Effector memory CD8-positive, alpha-beta T cell (primary cell): ENCODE results near the gene AMOTL2.

Experiments
- ATAC-seq: fragments of 150-1000 bp; cut with Tn5 transposase; replicated peaks from 2 replicates; pipeline ENCODE4 v1.10.0; 2021; ENCODE audit warnings: mild to moderate bottlenecking, moderate library complexity
- DNase-seq, 3 experiments: peaks; one replicate each; pipeline ENCODE4 v3.0.0; 2021
- H3K27ac Mint-ChIP-seq, 2 donors: one replicate each; pipeline ENCODE4 v1.8.0; 2022; ENCODE audit warnings: mild to moderate bottlenecking in 2 of 2, mixed read lengths in 2 of 2, moderate library complexity in 2 of 2
- H3K27me3 Mint-ChIP-seq, 2 donors: one replicate each; pipeline ENCODE4 v1.8.0; 2022; ENCODE audit warnings: mixed read lengths in 2 of 2
- H3K36me3 Mint-ChIP-seq: one replicate; pipeline ENCODE4 v1.8.0; 2022; ENCODE audit warnings: mild to moderate bottlenecking, moderate library complexity, mixed read lengths; ENCODE audit not compliant: insufficient read depth
- H3K4me1 Mint-ChIP-seq, 2 donors: one replicate each; pipeline ENCODE4 v1.8.0; 2022; ENCODE audit warnings: low read depth in 2 of 2, mixed read lengths in 2 of 2
- H3K4me3 Mint-ChIP-seq, 2 donors: one replicate each; pipeline ENCODE4 v1.8.0; 2022; ENCODE audit warnings: mild to moderate bottlenecking in 2 of 2, mixed read lengths in 2 of 2, moderate library complexity in 2 of 2
- H3K9me3 Mint-ChIP-seq, 2 donors: one replicate each; pipeline ENCODE4 v1.8.0; 2022; ENCODE audit warnings: mixed read lengths in 2 of 2
- total RNA-seq, 9 experiments: gene quantifications; one replicate each; lab custom pipeline; 2026; lab: John Stamatoyannopoulos, UW

The AMOTL2 gene
- total RNA-seq = 0 to 2.1 (median 0.06) reads per million in 9 experiments

DNA sequence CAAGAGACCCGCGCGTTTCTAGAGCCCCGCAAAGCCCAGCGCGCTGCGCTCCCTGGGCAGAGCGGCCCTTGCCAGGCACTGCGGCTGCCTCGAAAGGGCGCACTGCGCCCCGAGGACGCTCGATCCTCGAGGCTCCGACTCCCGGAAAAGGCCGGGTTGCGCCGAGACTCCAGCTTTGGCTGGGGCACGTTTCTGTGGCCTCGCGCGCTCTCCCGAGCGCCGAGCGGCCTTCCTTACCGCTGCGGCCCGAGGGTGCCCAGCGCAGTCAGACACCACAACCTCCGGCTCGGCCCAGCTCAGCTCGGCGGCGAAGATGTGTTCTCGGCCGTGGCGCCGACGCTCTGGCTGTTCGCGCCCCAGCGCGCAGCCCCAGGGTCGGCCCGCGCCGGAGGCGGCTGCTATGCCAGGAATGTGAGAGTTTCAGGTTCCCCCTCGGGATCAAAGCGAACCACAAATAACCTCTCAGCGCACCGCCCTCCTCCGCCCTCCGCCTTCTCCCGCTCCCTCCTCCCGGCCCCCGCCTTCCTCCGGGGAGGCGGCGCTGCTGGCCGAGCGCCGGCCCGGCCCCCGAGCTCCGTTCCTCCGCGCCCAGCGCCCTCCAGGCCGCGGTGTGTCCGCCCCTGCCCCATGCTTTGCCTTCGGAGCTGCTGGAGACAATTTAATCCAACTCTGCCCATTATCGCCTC lies at the start of gene AMOTL2:
Gene AMOTL2, minus strand, starts transcription at position 343 of the 686 bp plus-strand sequence. CDS start 3,014 bp downstream, outside the sequence.
- H3K36me3 Mint-ChIP-seq = no peaks in the 10 kb centered on the region

DNA sequence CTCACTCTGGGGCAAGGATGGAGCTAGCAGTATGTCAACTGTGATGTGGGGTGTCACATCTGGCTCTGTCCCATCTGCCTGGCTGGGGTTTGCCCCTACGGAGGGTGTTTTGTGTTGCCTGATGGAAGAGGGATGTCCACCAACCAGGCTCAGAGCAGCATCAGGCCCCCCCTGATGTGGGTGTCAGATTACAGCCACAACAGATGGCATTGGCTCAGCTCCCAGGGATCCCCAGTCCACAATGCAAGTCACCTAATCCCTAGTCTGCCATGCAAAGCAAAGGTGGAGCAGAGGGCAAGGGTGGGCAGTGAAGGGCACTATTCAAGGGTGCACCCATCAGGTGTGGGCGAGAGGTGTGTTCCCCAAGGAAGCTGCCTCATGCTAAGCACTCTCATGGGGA lies 48.9 kb upstream of the AMOTL2 start:
- H3K4me3 Mint-ChIP-seq = no peak overlapping the region
- H3K27ac Mint-ChIP-seq = no peak overlapping the region
- H3K36me3 Mint-ChIP-seq = no peaks in the 10 kb centered on the region
- DNase-seq = no peak
- H3K27me3 Mint-ChIP-seq = peaks cover under 1 to 13% of the 10 kb centered on the region in 2 donors
- ATAC-seq = no peak
- H3K9me3 Mint-ChIP-seq = no peaks in the 10 kb centered on the region
- H3K4me1 Mint-ChIP-seq = peaks cover 4 to 7% of the 10 kb centered on the region in 2 donors

More for the DNA sequence above, at the start of gene AMOTL2:
- peak; percentile 57 for ATAC-seq
- H3K27ac Mint-ChIP-seq = no peak within 1 kb of the TSS
- no peaks in the 10 kb centered on the region for H3K9me3 Mint-ChIP-seq
- H3K4me1 Mint-ChIP-seq = peaks cover 8 to 11% of the 10 kb centered on the region in 2 donors
- H3K4me3 Mint-ChIP-seq = peak within 1 kb of the TSS; percentile 79 to 81
- H3K27me3 Mint-ChIP-seq = peaks cover 36 to 66% of the 10 kb centered on the region in 2 donors
- no peak for DNase-seq

GRCh38 chr3:134419960-134420321 lies 45.7 kb upstream of the AMOTL2 start:
- Mint-ChIP-seq H3K36me3 (no peaks in the 10 kb centered on the region), H3K27me3 (no peaks in the 10 kb centered on the region), H3K4me1 (peaks cover 4 to 7% of the 10 kb centered on the region in 2 donors), H3K9me3 (no peaks in the 10 kb centered on the region), H3K27ac (no peak overlapping the region), H3K4me3 (no peak overlapping the region)
- DNase-seq = no peak
- no peak for ATAC-seq

DNA sequence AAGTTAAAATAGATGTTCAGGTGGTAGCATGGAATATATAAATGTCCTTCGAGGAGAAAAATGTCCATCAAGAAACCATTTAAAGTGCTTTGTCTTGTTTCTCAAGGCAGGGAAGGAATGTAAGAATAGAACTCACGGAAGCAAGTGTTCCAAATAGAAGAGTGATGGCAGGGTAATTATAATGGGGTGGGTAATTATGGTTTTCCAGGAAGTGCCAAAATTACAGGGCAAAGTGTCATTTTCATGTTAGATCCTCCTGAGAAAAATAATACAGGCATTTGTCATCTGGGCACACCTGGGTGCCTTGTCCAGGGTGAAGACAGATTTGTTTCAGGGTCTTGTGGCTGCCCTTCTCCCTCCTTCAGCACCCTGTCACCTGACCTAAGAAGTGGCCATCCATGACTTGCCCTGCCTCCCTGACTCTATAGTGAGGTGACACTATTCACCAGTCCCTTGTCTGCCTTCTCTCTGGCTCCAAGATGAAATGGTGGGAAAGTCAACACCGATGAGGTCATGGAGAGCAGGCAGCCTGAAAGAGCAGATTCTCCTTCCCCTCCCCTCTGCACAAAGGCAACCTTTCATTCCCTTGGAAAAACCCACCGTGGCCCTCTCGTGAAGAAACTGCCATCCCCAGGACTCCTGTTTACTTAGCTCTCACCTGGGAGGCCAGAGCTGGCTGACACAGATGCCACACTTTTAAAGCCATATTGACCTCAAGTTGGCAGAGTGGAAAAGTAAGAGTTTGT lies 45.1 kb upstream of the AMOTL2 start:
- Mint-ChIP-seq H3K4me3 (no peak overlapping the region), H3K9me3 (no peaks in the 10 kb centered on the region), H3K36me3 (no peaks in the 10 kb centered on the region), H3K27ac (no peak overlapping the region), H3K27me3 (no peaks in the 10 kb centered on the region), H3K4me1 (peaks cover 4 to 7% of the 10 kb centered on the region in 2 donors)
- ATAC-seq = no peak
- no peak for DNase-seq

DNA sequence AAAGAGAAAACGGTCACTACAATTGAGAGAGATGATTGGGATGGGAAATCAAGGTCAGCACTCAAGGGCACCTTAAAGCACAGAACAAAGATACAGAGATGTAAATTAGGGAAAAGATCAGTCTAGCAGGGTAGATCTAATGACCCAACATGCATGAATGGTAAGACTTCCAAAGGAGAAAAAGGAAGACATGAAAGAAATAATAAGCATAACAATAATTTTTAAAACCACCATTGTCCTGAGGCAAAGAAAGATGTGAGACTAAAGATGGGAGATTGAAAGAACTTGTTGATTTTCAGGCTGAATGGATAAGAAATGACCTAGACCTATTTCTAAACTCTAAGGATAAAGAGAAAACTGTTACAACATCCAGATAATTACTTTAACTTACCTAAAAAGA lies 34.8 kb upstream of the AMOTL2 start:
- Mint-ChIP-seq H3K36me3 (no peaks in the 10 kb centered on the region), H3K27ac (no peak overlapping the region), H3K9me3 (no peaks in the 10 kb centered on the region), H3K27me3 (peaks cover 84 to 85% of the 10 kb centered on the region in 2 donors), H3K4me1 (peaks cover 3% of the 10 kb centered on the region in 2 donors), H3K4me3 (no peak overlapping the region)
- DNase-seq (no peak), ATAC-seq (no peak)

- H3K4me1 Mint-ChIP-seq = peaks cover 3% of the 10 kb centered on the region in 2 donors
- no peaks in the 10 kb centered on the region for H3K36me3 Mint-ChIP-seq
- H3K9me3 Mint-ChIP-seq = peaks cover 4 to 7% of the 10 kb centered on the region in 2 donors
- DNase-seq (no peak), ATAC-seq (no peak)
- no peak overlapping the region for H3K27ac Mint-ChIP-seq
- peaks cover 88% of the 10 kb centered on the region in 2 donors for H3K27me3 Mint-ChIP-seq
- H3K4me3 Mint-ChIP-seq = no peak overlapping the region
Measured at GRCh38 chr3:134407239-134407625, 33.0 kb upstream of the AMOTL2 start.

DNA sequence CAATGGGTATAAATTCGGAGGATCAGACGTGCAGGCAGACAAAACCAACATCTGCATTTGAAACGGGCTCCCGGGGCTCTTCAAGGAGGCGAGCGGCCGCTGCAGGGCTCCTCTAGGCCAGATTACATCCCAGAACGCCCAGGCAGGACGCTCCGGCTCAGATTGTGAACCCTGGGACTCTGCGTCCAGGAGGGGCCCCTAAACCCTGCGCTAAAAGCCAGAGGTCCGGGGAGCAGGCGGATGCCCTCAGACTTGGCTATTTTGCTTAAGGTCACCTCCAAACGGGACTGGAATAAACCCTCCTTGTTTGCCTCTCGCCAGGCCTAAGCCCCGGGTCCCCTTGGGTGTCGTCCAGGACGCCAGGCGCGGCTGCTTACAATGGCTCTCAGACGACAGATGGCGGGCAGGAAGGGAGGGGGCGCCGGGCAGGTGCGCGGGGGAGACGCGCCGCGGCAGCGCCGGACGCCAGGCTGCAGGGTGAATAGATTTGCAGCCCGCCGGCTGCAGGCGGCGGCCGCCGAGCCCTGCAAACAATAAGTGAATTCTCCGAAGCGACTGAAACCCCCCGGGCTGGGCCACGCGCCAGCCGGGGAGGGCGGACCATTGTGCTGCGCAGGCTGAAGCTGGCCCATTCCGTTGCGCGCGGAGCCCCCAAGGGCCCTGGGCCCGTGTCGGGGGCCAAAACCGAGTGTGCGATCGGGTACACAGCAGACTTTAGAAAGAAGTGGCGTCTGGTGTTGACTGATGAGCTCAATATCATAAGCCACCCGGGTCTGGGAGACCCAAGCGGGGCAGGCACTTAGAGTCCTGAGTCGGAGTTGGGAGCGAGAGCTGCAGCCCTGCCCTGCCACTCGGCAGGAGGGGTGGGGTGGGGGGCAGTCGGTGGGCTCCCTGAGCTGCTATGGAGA lies 32.3 kb upstream of the AMOTL2 start:
- Mint-ChIP-seq H3K27ac (no peak overlapping the region), H3K36me3 (no peaks in the 10 kb centered on the region), H3K4me3 (peak overlapping the region in 1 of 2 donors; percentile 28), H3K9me3 (peaks cover 8% of the 10 kb centered on the region in 2 donors), H3K4me1 (peaks cover 3% of the 10 kb centered on the region in 2 donors), H3K27me3 (peaks cover 91 to 94% of the 10 kb centered on the region in 2 donors)
- ATAC-seq = no peak
- no peak for DNase-seq

DNA sequence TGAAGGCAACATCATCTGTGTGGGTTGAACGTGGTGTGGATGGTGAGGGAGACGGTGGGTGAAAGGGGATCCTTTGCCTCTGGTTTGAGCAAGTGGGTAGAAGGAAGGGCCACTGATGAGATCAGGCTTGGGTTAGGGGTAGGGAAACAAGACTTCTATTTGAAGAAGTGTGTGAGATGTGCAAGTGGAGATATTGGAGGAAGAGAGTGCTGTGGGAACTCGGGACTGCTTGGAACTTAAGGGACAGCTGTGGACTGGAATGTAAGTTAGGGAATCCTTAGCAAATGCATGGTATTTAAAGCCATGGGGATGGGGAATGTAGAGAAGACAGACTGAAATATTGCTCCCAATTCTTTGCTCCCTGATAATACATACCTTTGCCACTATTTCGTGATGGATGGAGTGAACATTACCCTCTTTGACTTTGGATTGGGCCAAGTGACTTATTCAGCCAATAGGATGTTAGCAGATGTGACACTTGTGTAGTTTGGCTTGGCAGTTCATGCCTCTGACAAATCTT lies 30.2 kb upstream of the AMOTL2 start:
- H3K36me3 Mint-ChIP-seq = no peaks in the 10 kb centered on the region
- DNase-seq (no peak), ATAC-seq (no peak)
- peaks cover 3% of the 10 kb centered on the region in 2 donors for H3K4me1 Mint-ChIP-seq
- no peak overlapping the region for H3K4me3 Mint-ChIP-seq
- no peak overlapping the region for H3K27ac Mint-ChIP-seq
- H3K27me3 Mint-ChIP-seq = peaks cover 89 to 100% of the 10 kb centered on the region in 2 donors
- peaks cover 8% of the 10 kb centered on the region in 2 donors for H3K9me3 Mint-ChIP-seq

- no peak for ATAC-seq
- Mint-ChIP-seq H3K36me3 (no peaks in the 10 kb centered on the region), H3K27me3 (peaks cover 61 to 100% of the 10 kb centered on the region in 2 donors)
Measured at GRCh38 chr3:134397755-134398154, 23.5 kb upstream of the AMOTL2 start.

GRCh38 chr3:134395103-134395502 lies 20.9 kb upstream of the AMOTL2 start:
- ATAC-seq = no peak
- peaks cover 40 to 83% of the 10 kb centered on the region in 2 donors for H3K27me3 Mint-ChIP-seq

More at GRCh38 chr3:134397755-134398154, 23.5 kb upstream of the AMOTL2 start:
- Mint-ChIP-seq H3K4me3 (no peak overlapping the region), H3K27ac (no peak overlapping the region), H3K9me3 (peaks cover 5 to 8% of the 10 kb centered on the region in 2 donors), H3K4me1 (no peaks in the 10 kb centered on the region)
- no peak for DNase-seq

GRCh38 chr3:134394380-134394779 lies 20.1 kb upstream of the AMOTL2 start:
- no peak for DNase-seq
- H3K36me3 Mint-ChIP-seq = no peaks in the 10 kb centered on the region
- no peak for ATAC-seq
- H3K4me1 Mint-ChIP-seq = no peaks in the 10 kb centered on the region
- no peak overlapping the region for H3K27ac Mint-ChIP-seq
- H3K4me3 Mint-ChIP-seq = no peak overlapping the region
- peaks cover 33 to 83% of the 10 kb centered on the region in 2 donors for H3K27me3 Mint-ChIP-seq
- H3K9me3 Mint-ChIP-seq = no peaks in the 10 kb centered on the region

More at GRCh38 chr3:134395103-134395502, 20.9 kb upstream of the AMOTL2 start:
- Mint-ChIP-seq H3K4me3 (no peak overlapping the region), H3K4me1 (no peaks in the 10 kb centered on the region), H3K27ac (no peak overlapping the region), H3K36me3 (no peaks in the 10 kb centered on the region), H3K9me3 (no peaks in the 10 kb centered on the region)
- DNase-seq = no peak

DNA sequence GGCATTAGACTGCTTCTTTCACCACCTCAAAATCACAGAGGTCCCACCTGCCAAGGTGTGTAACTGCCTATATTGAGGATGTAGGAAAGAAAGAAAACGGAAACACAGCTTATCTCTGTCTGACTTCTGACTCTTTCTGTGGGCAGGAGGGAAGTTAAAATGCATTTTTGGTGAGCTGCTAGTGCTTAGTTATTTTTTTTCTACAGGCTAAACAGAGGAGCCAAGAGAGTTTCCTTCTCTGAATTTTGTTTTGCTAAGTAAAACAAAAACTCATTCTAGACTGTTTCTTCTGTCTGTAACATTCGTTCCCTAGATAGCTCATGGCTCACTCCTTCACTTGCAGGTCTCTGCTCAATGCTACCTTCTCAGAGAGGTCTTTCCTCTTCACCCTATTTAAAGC lies 18.8 kb upstream of the AMOTL2 start:
- ATAC-seq (no peak), DNase-seq (no peak)
- Mint-ChIP-seq H3K4me3 (no peak overlapping the region), H3K27me3 (peaks cover 38 to 83% of the 10 kb centered on the region in 2 donors), H3K27ac (no peak overlapping the region), H3K4me1 (no peaks in the 10 kb centered on the region), H3K9me3 (no peaks in the 10 kb centered on the region), H3K36me3 (no peaks in the 10 kb centered on the region)
